ENCODE measurements around the gene ATRNL1.

DNA sequence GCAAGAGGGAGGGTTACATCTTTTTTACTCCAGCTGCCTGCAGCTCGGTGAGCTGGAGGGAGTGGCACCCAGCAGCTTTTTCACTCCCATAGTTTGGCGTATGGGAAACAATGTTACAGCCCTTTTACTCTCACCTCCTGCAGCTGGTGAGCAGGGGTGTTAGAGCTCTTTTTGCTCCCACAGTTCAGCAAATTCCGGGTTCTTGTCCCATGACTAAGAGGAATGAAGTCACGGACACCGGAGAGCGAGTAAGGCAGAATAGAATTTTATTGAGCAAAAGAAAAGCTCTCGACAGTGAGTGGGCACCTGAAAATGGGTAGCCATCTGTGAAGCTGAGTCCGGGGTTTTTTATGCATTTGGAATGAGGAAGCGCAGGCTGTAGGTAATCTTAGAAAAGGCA, 733.2 kb downstream of the ATRNL1 start:
- TF ChIP-seq, protein P1, sequence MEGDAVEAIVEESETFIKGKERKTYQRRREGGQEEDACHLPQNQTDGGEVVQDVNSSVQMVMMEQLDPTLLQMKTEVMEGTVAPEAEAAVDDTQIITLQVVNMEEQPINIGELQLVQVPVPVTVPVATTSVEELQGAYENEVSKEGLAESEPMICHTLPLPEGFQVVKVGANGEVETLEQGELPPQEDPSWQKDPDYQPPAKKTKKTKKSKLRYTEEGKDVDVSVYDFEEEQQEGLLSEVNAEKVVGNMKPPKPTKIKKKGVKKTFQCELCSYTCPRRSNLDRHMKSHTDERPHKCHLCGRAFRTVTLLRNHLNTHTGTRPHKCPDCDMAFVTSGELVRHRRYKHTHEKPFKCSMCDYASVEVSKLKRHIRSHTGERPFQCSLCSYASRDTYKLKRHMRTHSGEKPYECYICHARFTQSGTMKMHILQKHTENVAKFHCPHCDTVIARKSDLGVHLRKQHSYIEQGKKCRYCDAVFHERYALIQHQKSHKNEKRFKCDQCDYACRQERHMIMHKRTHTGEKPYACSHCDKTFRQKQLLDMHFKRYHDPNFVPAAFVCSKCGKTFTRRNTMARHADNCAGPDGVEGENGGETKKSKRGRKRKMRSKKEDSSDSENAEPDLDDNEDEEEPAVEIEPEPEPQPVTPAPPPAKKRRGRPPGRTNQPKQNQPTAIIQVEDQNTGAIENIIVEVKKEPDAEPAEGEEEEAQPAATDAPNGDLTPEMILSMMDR (conservative IDR thresholded peaks at IDR 0.05; ENCODE audit: low read depth in 2 of 2), result no peak
- TF ChIP-seq EZH2phosphoT487 (IDR thresholded peaks at IDR 0.05; ENCODE audit: unreplicated experiment), result no peak
- TF ChIP-seq, protein P2, sequence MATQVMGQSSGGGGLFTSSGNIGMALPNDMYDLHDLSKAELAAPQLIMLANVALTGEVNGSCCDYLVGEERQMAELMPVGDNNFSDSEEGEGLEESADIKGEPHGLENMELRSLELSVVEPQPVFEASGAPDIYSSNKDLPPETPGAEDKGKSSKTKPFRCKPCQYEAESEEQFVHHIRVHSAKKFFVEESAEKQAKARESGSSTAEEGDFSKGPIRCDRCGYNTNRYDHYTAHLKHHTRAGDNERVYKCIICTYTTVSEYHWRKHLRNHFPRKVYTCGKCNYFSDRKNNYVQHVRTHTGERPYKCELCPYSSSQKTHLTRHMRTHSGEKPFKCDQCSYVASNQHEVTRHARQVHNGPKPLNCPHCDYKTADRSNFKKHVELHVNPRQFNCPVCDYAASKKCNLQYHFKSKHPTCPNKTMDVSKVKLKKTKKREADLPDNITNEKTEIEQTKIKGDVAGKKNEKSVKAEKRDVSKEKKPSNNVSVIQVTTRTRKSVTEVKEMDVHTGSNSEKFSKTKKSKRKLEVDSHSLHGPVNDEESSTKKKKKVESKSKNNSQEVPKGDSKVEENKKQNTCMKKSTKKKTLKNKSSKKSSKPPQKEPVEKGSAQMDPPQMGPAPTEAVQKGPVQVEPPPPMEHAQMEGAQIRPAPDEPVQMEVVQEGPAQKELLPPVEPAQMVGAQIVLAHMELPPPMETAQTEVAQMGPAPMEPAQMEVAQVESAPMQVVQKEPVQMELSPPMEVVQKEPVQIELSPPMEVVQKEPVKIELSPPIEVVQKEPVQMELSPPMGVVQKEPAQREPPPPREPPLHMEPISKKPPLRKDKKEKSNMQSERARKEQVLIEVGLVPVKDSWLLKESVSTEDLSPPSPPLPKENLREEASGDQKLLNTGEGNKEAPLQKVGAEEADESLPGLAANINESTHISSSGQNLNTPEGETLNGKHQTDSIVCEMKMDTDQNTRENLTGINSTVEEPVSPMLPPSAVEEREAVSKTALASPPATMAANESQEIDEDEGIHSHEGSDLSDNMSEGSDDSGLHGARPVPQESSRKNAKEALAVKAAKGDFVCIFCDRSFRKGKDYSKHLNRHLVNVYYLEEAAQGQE (IDR thresholded peaks at IDR 0.05; ENCODE audit: unreplicated experiment), result no peak
- no peak for TF ChIP-seq EZH2 (IDR thresholded peaks at IDR 0.05; ENCODE audit: low read depth, unreplicated experiment)
- TF ChIP-seq POLR2AphosphoS5 (IDR thresholded peaks at IDR 0.05; ENCODE audit: low read depth), result no peak
- TF ChIP-seq, protein P3, sequence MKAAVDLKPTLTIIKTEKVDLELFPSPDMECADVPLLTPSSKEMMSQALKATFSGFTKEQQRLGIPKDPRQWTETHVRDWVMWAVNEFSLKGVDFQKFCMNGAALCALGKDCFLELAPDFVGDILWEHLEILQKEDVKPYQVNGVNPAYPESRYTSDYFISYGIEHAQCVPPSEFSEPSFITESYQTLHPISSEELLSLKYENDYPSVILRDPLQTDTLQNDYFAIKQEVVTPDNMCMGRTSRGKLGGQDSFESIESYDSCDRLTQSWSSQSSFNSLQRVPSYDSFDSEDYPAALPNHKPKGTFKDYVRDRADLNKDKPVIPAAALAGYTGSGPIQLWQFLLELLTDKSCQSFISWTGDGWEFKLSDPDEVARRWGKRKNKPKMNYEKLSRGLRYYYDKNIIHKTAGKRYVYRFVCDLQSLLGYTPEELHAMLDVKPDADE (IDR thresholded peaks at IDR 0.05), result no peak
- TF ChIP-seq STAT1 (IDR thresholded peaks at IDR 0.05; ENCODE audit: unreplicated experiment), result no peak

All from GM23338 (cell line).